HL-60 (cell line): ENCODE measurements around the gene NEK11.

ENCODE experiments used
- DNase-seq, 2 experiments: peaks; one replicate each; pipeline ENCODE4 v3.0.0-alpha.2; 2010 to 2020; ENCODE audit warnings: low read depth in 1 of 2, low spot score in 1 of 2
- H3K27ac ChIP-seq: fragments of 250-450 bp; sonication (Bioruptor Pico); replicated peaks from 2 replicates; pipeline ENCODE4 v1.5.1; 2020; ENCODE audit warnings: mild to moderate bottlenecking, moderate library complexity
- H3K27me3 ChIP-seq: fragments of 250-450 bp; sonication (Bioruptor Pico); 2 replicates; pipeline ENCODE4 v1.5.1; 2021; ENCODE audit warnings: mild to moderate bottlenecking, moderate library complexity; ENCODE audit not compliant: insufficient read depth, poor library complexity, severe bottlenecking
- H3K4me3 ChIP-seq: replicated peaks from 2 replicates; pipeline ENCODE4 v1.5.1; 2011; ENCODE audit warnings: mild to moderate bottlenecking, control low read depth, low read length; ENCODE audit not compliant: insufficient read depth
- GABPA ChIP-seq: IDR thresholded peaks from 2 replicates; pipeline ENCODE4 v1.6.1; 2012; ENCODE audit warnings: low read depth
- POLR2AphosphoS5 ChIP-seq: IDR thresholded peaks from 2 replicates; pipeline ENCODE4 v1.6.1; 2012; ENCODE audit warnings: low read depth
- SPI1 ChIP-seq: IDR thresholded peaks from 2 replicates; pipeline ENCODE4 v1.6.1; 2012; ENCODE audit warnings: low read depth, mild to moderate bottlenecking, borderline replicate concordance
- TF ChIP-seq, protein P1 (sequence below): IDR thresholded peaks from one replicate; pipeline ENCODE4 v1.5.1; 2011; ENCODE audit warnings: low read length, control low read depth, inconsistent platforms; ENCODE audit not compliant: insufficient read depth
- TF ChIP-seq, protein P2 (sequence below): IDR thresholded peaks from 2 replicates; pipeline ENCODE4 v1.6.1; 2012; ENCODE audit warnings: low read depth; ENCODE audit not compliant: insufficient replicate concordance

Gene NEK11

DNA sequence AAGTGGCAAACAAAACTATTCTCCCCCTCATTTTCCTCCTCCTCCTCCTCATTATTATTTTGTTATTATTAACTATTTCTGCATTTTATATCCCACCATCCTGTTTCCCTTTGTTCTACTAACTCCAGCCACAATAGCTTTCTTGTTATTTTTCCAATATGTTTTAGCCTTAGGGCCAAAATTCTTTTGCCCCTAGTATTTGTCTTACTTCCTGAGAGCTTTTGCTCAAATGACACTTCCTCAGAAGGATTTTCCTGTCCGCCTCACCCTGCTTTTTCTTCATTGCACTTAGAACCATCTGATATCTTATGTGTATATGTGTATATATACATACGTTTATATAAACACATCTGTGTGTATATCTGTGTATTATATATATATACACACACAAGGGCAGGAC lies 322.2 kb downstream of the NEK11 start:
- H3K27me3 ChIP-seq = peaks cover 2% of the 10 kb centered on the region
- H3K27ac ChIP-seq = no peak overlapping the region
- TF ChIP-seq POLR2AphosphoS5 (no peak), GABPA (no peak), SPI1 (no peak)
- TF ChIP-seq, protein P1, sequence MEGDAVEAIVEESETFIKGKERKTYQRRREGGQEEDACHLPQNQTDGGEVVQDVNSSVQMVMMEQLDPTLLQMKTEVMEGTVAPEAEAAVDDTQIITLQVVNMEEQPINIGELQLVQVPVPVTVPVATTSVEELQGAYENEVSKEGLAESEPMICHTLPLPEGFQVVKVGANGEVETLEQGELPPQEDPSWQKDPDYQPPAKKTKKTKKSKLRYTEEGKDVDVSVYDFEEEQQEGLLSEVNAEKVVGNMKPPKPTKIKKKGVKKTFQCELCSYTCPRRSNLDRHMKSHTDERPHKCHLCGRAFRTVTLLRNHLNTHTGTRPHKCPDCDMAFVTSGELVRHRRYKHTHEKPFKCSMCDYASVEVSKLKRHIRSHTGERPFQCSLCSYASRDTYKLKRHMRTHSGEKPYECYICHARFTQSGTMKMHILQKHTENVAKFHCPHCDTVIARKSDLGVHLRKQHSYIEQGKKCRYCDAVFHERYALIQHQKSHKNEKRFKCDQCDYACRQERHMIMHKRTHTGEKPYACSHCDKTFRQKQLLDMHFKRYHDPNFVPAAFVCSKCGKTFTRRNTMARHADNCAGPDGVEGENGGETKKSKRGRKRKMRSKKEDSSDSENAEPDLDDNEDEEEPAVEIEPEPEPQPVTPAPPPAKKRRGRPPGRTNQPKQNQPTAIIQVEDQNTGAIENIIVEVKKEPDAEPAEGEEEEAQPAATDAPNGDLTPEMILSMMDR = no peak
- TF ChIP-seq, protein P2, sequence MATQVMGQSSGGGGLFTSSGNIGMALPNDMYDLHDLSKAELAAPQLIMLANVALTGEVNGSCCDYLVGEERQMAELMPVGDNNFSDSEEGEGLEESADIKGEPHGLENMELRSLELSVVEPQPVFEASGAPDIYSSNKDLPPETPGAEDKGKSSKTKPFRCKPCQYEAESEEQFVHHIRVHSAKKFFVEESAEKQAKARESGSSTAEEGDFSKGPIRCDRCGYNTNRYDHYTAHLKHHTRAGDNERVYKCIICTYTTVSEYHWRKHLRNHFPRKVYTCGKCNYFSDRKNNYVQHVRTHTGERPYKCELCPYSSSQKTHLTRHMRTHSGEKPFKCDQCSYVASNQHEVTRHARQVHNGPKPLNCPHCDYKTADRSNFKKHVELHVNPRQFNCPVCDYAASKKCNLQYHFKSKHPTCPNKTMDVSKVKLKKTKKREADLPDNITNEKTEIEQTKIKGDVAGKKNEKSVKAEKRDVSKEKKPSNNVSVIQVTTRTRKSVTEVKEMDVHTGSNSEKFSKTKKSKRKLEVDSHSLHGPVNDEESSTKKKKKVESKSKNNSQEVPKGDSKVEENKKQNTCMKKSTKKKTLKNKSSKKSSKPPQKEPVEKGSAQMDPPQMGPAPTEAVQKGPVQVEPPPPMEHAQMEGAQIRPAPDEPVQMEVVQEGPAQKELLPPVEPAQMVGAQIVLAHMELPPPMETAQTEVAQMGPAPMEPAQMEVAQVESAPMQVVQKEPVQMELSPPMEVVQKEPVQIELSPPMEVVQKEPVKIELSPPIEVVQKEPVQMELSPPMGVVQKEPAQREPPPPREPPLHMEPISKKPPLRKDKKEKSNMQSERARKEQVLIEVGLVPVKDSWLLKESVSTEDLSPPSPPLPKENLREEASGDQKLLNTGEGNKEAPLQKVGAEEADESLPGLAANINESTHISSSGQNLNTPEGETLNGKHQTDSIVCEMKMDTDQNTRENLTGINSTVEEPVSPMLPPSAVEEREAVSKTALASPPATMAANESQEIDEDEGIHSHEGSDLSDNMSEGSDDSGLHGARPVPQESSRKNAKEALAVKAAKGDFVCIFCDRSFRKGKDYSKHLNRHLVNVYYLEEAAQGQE = no peak
- no peak for DNase-seq
- H3K4me3 ChIP-seq = no peak overlapping the region

DNA sequence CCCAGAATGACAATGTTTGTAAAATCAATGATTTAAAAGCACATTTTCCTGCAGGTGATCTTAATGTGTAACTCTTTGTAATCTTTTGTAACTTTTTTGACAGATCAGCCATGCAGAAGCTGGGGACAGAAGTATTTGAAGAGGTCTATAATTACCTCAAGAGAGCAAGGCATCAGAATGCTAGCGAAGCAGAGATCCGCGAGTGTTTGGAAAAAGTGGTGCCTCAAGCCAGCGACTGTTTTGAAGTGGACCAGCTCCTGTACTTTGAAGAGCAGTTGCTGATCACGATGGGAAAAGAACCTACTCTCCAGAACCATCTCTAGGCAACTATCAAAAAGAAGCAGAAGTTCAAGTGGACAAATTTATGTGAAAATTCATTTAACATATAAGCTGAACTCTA lies 322.8 kb downstream of the NEK11 start:
- no peak for DNase-seq
- Histone ChIP-seq H3K27ac (no peak overlapping the region), H3K4me3 (no peak overlapping the region), H3K27me3 (peaks cover 2% of the 10 kb centered on the region)
- TF ChIP-seq, protein P2 = no peak
- TF ChIP-seq GABPA (no peak), POLR2AphosphoS5 (no peak), SPI1 (no peak)
- TF ChIP-seq, protein P1 = no peak

DNA sequence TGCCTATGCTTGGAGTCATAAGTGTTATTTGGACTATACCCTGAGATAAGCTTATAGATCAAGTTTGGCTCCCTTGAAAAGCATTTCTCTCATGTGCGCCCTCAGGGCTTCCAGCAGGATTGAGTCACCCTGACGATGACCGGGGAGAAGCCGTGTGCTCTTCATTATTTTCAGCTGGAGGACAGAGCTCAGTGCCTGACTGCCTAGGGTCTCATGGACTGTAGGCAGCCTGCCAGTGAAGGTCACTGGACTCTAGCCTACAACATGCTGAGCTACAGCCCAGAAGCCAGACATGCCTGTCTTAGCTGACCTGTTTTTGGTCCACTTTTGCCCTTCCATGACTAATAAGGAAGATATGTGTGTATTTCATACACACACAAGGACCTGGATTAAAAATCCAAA lies 323.3 kb downstream of the NEK11 start:
- Histone ChIP-seq H3K27me3 (peaks cover 2% of the 10 kb centered on the region), H3K27ac (no peak overlapping the region), H3K4me3 (no peak overlapping the region)
- no peak for DNase-seq
- TF ChIP-seq, protein P2 = no peak
- no peak for TF ChIP-seq POLR2AphosphoS5
- TF ChIP-seq, protein P1 = no peak
- TF ChIP-seq SPI1 = no peak
- TF ChIP-seq GABPA = no peak
